ENCODE measurements around the gene NUDT16L1. TPM values are rescaled to one million over a fixed set of nuclear protein-coding genes. Genes with fewer than 3 reads are reported as not detected.

The NUDT16L1 gene
- total and polyA plus RNA-seq, 2 of the 8 experiments (the other 6 are each of a cell fraction or from before 2014, with no cell fraction given), result 34.8 to 77.3 TPM

DNA sequence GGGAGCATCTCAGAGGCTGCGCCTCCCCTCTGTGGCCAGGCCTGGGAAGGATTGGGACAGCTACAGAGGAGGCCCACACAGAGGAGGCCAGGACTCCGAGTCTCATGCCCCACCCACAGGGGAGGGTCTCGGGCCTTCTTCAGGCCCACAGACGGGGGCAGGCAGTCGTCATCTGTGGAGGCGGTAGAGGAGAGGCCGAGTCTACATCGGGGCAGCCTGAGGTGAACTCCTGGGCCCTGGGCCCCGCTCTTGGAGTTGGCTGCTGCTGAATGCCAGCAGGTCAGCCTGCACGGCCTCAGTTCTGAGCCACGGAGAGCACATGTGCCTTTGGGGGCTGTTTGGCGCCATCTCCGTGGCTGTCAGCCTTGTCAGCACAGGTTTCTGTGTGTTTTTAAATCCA is 8.1 kb upstream of the NUDT16L1 start:
- no peaks in the 10 kb centered on the region for H3K27me3 ChIP-seq (replicated peaks in 1 of 4; ENCODE audit: control insufficient read depth in 3 of 4, extremely low read depth in 1 of 4, insufficient read depth in 3 of 4, low read length in 3 of 4)
- no peak overlapping the region for H3K18ac ChIP-seq (ENCODE audit: extremely low read depth, low read length)
- H3K79me1 ChIP-seq (ENCODE audit: low read depth, low read length), result no peaks in the 10 kb centered on the region
- no peak overlapping the region; the same call in 1 of the 2 replicates for H4K8ac ChIP-seq (ENCODE audit: extremely low read depth, insufficient read depth, low read length)
- no peak overlapping the region for H3K4me2 ChIP-seq (ENCODE audit: insufficient read depth in 1 of 2, low read depth in 2 of 2, low read length in 2 of 2)
- no peak overlapping the region for H3K23ac ChIP-seq (ENCODE audit: insufficient read length)
- H3K23me2 ChIP-seq (ENCODE audit: low read depth, low read length), result no peaks in the 10 kb centered on the region
- no peak for DNase-seq (ENCODE audit: low read depth in 1 of 2, low spot score in 2 of 2)
- H4K20me1 ChIP-seq (replicated peaks in 1 of 2; ENCODE audit: control insufficient read depth in 1 of 2, insufficient read depth in 2 of 2, low read length in 2 of 2), result peaks cover 0 to 7% of the 10 kb centered on the region in 2 experiments
- no peak overlapping the region for H3K14ac ChIP-seq (ENCODE audit: insufficient read length)
- CTCF ChIA-PET (ENCODE audit: partially characterized antibody), result interaction anchor here (0.5 to 1.9 kb wide), 5 partner anchors 15 to 168 kb away, joined by 3 to 10 read pairs (median 5); no protein-coding TSS in a partner anchor
- WGBS, 2 experiments (ENCODE audit: extremely low coverage in 1 of 2, insufficient coverage in 1 of 2, insufficient read length in 1 of 2, insufficient replicate concordance in 2 of 2, low coverage in 1 of 2, low lambda C conversion rate in 2 of 2, missing lambda C conversion rate in 1 of 2), result 93% methylated on average over 13 of the region's 13 CpGs; no CpG with 5 or more reads in 1 of the 2 experiments
- H2AFZ ChIP-seq (ENCODE audit: low read length), result no peak overlapping the region
- H3K4ac ChIP-seq (replicated peaks; ENCODE audit: insufficient read length, low read depth, low read length), result no peak overlapping the region
- H3K4me1 ChIP-seq (replicated peaks in 1 of 4; ENCODE audit: control insufficient read depth in 3 of 4, insufficient read depth in 4 of 4, low read length in 3 of 4), result no peaks in the 10 kb centered on the region
- no peak overlapping the region for H2AK5ac ChIP-seq (ENCODE audit: low read depth, low read length)
- H3K79me2 ChIP-seq (ENCODE audit: control insufficient read depth in 1 of 2, insufficient read depth in 2 of 2, low read length in 2 of 2), result no peaks in the 10 kb centered on the region
- H2BK5ac ChIP-seq (ENCODE audit: low read depth, low read length), result no peak overlapping the region
- POLR2A ChIA-PET (ENCODE audit: partially characterized antibody), result interaction anchor here (1.1 to 1.3 kb wide), 2 partner anchors 8 to 44 kb away, joined by 3 to 6 read pairs; partner anchors contain the start of gene NUDT16L1
- no peak overlapping the region for H3K9ac ChIP-seq (replicated peaks in 1 of 4; ENCODE audit: extremely low read depth in 1 of 4, low read depth in 3 of 4, low read length in 3 of 4)
- no peak overlapping the region for H2BK15ac ChIP-seq (ENCODE audit: low read length)
- H3K27ac ChIP-seq (ENCODE audit: low read depth, low read length), result no peak overlapping the region
- FAIRE-seq, result no peak
- no peaks in the 10 kb centered on the region for H3K9me3 ChIP-seq (ENCODE audit: insufficient read depth in 2 of 2, low read depth in 1 of 2, low read length in 1 of 2)
- no peak overlapping the region for H3K56ac ChIP-seq (replicated peaks; ENCODE audit: insufficient read length, low read depth, low read length)
- no peak overlapping the region for H4K91ac ChIP-seq (replicated peaks; ENCODE audit: insufficient read length, low read length)
- H3K4me3 ChIP-seq (ENCODE audit: extremely low read depth in 1 of 4, insufficient read depth in 2 of 4, low read depth in 3 of 4, low read length in 4 of 4), result no peak overlapping the region
- peaks cover 2 to 18% (median 7%) of the 10 kb centered on the region in 4 experiments; a peak in 5 of 8 replicates for H3K36me3 ChIP-seq (ENCODE audit: control insufficient read depth in 2 of 4, insufficient read depth in 4 of 4, low read length in 3 of 4)
- H2BK12ac ChIP-seq (ENCODE audit: low read depth, low read length), result no peak overlapping the region
- H4K5ac ChIP-seq (ENCODE audit: insufficient read length, low read depth, low read length), result no peak overlapping the region
- no peak overlapping the region for H2BK120ac ChIP-seq (replicated peaks; ENCODE audit: low read depth, low read length)
- H2BK20ac ChIP-seq (ENCODE audit: low read length), result no peak overlapping the region
- TF ChIP-seq CBX8 (IDR thresholded peaks at IDR 0.05; ENCODE audit: borderline replicate concordance, low read depth, low read length) (no peak), JUN (IDR thresholded peaks at IDR 0.05; ENCODE audit: low read depth, low read length) (no peak), POLR2AphosphoS5 (IDR thresholded peaks at IDR 0.05; ENCODE audit: low read depth, low read length) (no peak), EZH2 (IDR thresholded peaks at IDR 0.05; ENCODE audit: low read depth, low read length, severe bottlenecking) (no peak), SAP30 (IDR thresholded peaks at IDR 0.05; ENCODE audit: insufficient read depth, insufficient replicate concordance, low read length) (no peak), TAF1 (IDR thresholded peaks at IDR 0.05; ENCODE audit: low read depth, low read length) (no peak), CHD1 (IDR thresholded peaks at IDR 0.05; ENCODE audit: low read depth, low read length) (no peak), NANOG (IDR thresholded peaks at IDR 0.05; ENCODE audit: insufficient read depth, low read depth, low read length, poor library complexity, severe bottlenecking) (no peak), SUZ12 (IDR thresholded peaks at IDR 0.05; ENCODE audit: low read length) (no peak), SP2 (IDR thresholded peaks at IDR 0.05; ENCODE audit: low read length) (no peak)
- TF ChIP-seq, protein P1, sequence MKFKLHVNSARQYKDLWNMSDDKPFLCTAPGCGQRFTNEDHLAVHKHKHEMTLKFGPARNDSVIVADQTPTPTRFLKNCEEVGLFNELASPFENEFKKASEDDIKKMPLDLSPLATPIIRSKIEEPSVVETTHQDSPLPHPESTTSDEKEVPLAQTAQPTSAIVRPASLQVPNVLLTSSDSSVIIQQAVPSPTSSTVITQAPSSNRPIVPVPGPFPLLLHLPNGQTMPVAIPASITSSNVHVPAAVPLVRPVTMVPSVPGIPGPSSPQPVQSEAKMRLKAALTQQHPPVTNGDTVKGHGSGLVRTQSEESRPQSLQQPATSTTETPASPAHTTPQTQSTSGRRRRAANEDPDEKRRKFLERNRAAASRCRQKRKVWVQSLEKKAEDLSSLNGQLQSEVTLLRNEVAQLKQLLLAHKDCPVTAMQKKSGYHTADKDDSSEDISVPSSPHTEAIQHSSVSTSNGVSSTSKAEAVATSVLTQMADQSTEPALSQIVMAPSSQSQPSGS (IDR thresholded peaks at IDR 0.05; ENCODE audit: low read length), result no peak
- TF ChIP-seq, protein P2, sequence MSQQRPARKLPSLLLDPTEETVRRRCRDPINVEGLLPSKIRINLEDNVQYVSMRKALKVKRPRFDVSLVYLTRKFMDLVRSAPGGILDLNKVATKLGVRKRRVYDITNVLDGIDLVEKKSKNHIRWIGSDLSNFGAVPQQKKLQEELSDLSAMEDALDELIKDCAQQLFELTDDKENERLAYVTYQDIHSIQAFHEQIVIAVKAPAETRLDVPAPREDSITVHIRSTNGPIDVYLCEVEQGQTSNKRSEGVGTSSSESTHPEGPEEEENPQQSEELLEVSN (IDR thresholded peaks at IDR 0.05), result no peak

All from H1 (cell line).